SK-N-SH (cell line): ENCODE data around the gene PSD.

Source experiments
- EP300 ChIP-seq, 2 experiments: IDR thresholded peaks; 2 replicates each; pipeline versions ENCODE4 v1.4.0 to v1.6.1; 2012; ENCODE audit warnings: borderline replicate concordance in 1 of 2, low read depth in 1 of 2, low read length in 1 of 2
- GATA2 ChIP-seq: sonication (generic); formaldehyde crosslinking; IDR thresholded peaks from 2 replicates; pipeline ENCODE4 v1.5.0; 2020; ENCODE audit warnings: mild to moderate bottlenecking, missing genetic modification reagents
- RAD21 ChIP-seq: IDR thresholded peaks from 2 replicates; pipeline ENCODE4 v1.6.1; 2012; ENCODE audit warnings: mild to moderate bottlenecking, low read length
- RFX5 ChIP-seq: IDR thresholded peaks from 2 replicates; pipeline ENCODE4 v1.6.1; 2012; ENCODE audit warnings: mild to moderate bottlenecking, improper control_type of control experiment, low read length
- SIN3A ChIP-seq: IDR thresholded peaks from 2 replicates; pipeline ENCODE4 v1.6.1; 2012; ENCODE audit warnings: low read depth, mild to moderate bottlenecking, low read length, moderate library complexity, borderline replicate concordance
- SMC3 ChIP-seq: IDR thresholded peaks from 2 replicates; pipeline ENCODE4 v1.6.1; 2012; ENCODE audit warnings: low read depth, low read length, improper control_type of control experiment
- TAF1 ChIP-seq: IDR thresholded peaks from 2 replicates; pipeline ENCODE4 v1.6.1; 2012; ENCODE audit warnings: low read depth, mild to moderate bottlenecking, low read length, moderate library complexity, borderline replicate concordance
- TF ChIP-seq, protein P1 (sequence below): fragments of 200-600 bp; sonication (generic); IDR thresholded peaks from 2 replicates; pipeline ENCODE4 v1.6.1; 2017; ENCODE audit warnings: antibody characterized with exemption, mild to moderate bottlenecking, moderate library complexity
- TF ChIP-seq, protein P2 (sequence below): fragments of 150-350 bp; IDR thresholded peaks from 2 replicates; pipeline ENCODE4 v1.6.1; 2017; ENCODE audit warnings: antibody characterized with exemption, low read length, low read depth, borderline replicate concordance
- TF ChIP-seq, protein P3 (sequence below): IDR thresholded peaks from 2 replicates; pipeline ENCODE4 v1.4.0; 2012; ENCODE audit warnings: low read depth, borderline replicate concordance

- TF ChIP-seq, protein P1, sequence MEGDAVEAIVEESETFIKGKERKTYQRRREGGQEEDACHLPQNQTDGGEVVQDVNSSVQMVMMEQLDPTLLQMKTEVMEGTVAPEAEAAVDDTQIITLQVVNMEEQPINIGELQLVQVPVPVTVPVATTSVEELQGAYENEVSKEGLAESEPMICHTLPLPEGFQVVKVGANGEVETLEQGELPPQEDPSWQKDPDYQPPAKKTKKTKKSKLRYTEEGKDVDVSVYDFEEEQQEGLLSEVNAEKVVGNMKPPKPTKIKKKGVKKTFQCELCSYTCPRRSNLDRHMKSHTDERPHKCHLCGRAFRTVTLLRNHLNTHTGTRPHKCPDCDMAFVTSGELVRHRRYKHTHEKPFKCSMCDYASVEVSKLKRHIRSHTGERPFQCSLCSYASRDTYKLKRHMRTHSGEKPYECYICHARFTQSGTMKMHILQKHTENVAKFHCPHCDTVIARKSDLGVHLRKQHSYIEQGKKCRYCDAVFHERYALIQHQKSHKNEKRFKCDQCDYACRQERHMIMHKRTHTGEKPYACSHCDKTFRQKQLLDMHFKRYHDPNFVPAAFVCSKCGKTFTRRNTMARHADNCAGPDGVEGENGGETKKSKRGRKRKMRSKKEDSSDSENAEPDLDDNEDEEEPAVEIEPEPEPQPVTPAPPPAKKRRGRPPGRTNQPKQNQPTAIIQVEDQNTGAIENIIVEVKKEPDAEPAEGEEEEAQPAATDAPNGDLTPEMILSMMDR: no peak
- TF ChIP-seq RAD21 (no peak), GATA2 (CRISPR knock-in tag) (no peak), SIN3A (no peak), RFX5 (no peak), SMC3 (no peak), TAF1 (no peak), EP300 (IDR thresholded peaks at IDR 0.05; ENCODE audit: borderline replicate concordance in 1 of 2, low read depth in 1 of 2, low read length in 1 of 2) (no peak)
- TF ChIP-seq, protein P2, sequence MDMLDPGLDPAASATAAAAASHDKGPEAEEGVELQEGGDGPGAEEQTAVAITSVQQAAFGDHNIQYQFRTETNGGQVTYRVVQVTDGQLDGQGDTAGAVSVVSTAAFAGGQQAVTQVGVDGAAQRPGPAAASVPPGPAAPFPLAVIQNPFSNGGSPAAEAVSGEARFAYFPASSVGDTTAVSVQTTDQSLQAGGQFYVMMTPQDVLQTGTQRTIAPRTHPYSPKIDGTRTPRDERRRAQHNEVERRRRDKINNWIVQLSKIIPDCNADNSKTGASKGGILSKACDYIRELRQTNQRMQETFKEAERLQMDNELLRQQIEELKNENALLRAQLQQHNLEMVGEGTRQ: no peak
- TF ChIP-seq, protein P3, sequence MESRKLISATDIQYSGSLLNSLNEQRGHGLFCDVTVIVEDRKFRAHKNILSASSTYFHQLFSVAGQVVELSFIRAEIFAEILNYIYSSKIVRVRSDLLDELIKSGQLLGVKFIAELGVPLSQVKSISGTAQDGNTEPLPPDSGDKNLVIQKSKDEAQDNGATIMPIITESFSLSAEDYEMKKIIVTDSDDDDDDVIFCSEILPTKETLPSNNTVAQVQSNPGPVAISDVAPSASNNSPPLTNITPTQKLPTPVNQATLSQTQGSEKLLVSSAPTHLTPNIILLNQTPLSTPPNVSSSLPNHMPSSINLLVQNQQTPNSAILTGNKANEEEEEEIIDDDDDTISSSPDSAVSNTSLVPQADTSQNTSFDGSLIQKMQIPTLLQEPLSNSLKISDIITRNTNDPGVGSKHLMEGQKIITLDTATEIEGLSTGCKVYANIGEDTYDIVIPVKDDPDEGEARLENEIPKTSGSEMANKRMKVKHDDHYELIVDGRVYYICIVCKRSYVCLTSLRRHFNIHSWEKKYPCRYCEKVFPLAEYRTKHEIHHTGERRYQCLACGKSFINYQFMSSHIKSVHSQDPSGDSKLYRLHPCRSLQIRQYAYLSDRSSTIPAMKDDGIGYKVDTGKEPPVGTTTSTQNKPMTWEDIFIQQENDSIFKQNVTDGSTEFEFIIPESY: no peak
These were observed 16.1 kb downstream of the PSD start for GRCh38 chr10:102402512-102402896.
